Rectal smooth muscle tissue (tissue), 1 donor: Measurements from ENCODE around the gene AGR3.

Experiments used
- H3K27ac ChIP-seq: one replicate; pipeline ENCODE4 v1.7.0; 2013; ENCODE audit warnings: low read depth, low read length, inconsistent platforms
- H3K27me3 ChIP-seq: one replicate; pipeline ENCODE4 v1.7.0; 2013; ENCODE audit warnings: low read length; ENCODE audit not compliant: control insufficient read depth, insufficient read depth
- H3K36me3 ChIP-seq: one replicate; pipeline ENCODE4 v1.7.0; 2013; ENCODE audit warnings: low read length; ENCODE audit not compliant: control insufficient read depth, insufficient read depth
- H3K4me1 ChIP-seq: one replicate; pipeline ENCODE4 v1.7.0; 2013; ENCODE audit warnings: low read length; ENCODE audit not compliant: control insufficient read depth, insufficient read depth
- H3K4me3 ChIP-seq: one replicate; pipeline ENCODE4 v1.7.0; 2013; ENCODE audit warnings: low read length
- H3K9ac ChIP-seq: one replicate; pipeline ENCODE4 v1.7.0; 2013; ENCODE audit warnings: low read length

The AGR3 gene

GRCh38 chr7:16816824-16817223, 65.0 kb downstream of the AGR3 start:
- Histone ChIP-seq H3K27ac (no peak overlapping the region), H3K27me3 (no peaks in the 10 kb centered on the region), H3K36me3 (no peaks in the 10 kb centered on the region), H3K4me3 (no peak overlapping the region), H3K9ac (no peak overlapping the region), H3K4me1 (no peaks in the 10 kb centered on the region)

- Histone ChIP-seq H3K4me1 (no peaks in the 10 kb centered on the region), H3K4me3 (no peak overlapping the region), H3K9ac (no peak overlapping the region), H3K27ac (no peak overlapping the region), H3K36me3 (no peaks in the 10 kb centered on the region), H3K27me3 (no peaks in the 10 kb centered on the region)
These were observed 66.8 kb downstream of the AGR3 start for GRCh38 chr7:16815001-16815400.

- Histone ChIP-seq H3K4me1 (no peaks in the 10 kb centered on the region), H3K27me3 (no peaks in the 10 kb centered on the region), H3K9ac (no peak overlapping the region), H3K36me3 (no peaks in the 10 kb centered on the region), H3K4me3 (no peak overlapping the region), H3K27ac (no peak overlapping the region)
These were observed 68.6 kb downstream of the AGR3 start for GRCh38 chr7:16813232-16813616.

GRCh38 chr7:16812542-16813231, 69.1 kb downstream of the AGR3 start:
- no peaks in the 10 kb centered on the region for H3K36me3 ChIP-seq
- no peaks in the 10 kb centered on the region for H3K4me1 ChIP-seq
- H3K9ac ChIP-seq: no peak overlapping the region
- H3K4me3 ChIP-seq: no peak overlapping the region
- no peak overlapping the region for H3K27ac ChIP-seq
- no peaks in the 10 kb centered on the region for H3K27me3 ChIP-seq

GRCh38 chr7:16811551-16811950, 70.2 kb downstream of the AGR3 start:
- no peaks in the 10 kb centered on the region for H3K27me3 ChIP-seq
- H3K36me3 ChIP-seq: no peaks in the 10 kb centered on the region
- H3K27ac ChIP-seq: no peak overlapping the region
- H3K4me1 ChIP-seq: no peaks in the 10 kb centered on the region
- no peak overlapping the region for H3K4me3 ChIP-seq
- H3K9ac ChIP-seq: no peak overlapping the region

GRCh38 chr7:16810573-16810972, 71.2 kb downstream of the AGR3 start:
- H3K9ac ChIP-seq: no peak overlapping the region
- no peaks in the 10 kb centered on the region for H3K27me3 ChIP-seq
- no peaks in the 10 kb centered on the region for H3K36me3 ChIP-seq
- no peaks in the 10 kb centered on the region for H3K4me1 ChIP-seq
- no peak overlapping the region for H3K4me3 ChIP-seq
- H3K27ac ChIP-seq: no peak overlapping the region

GRCh38 chr7:16810112-16810511, 71.7 kb downstream of the AGR3 start:
- no peaks in the 10 kb centered on the region for H3K27me3 ChIP-seq
- no peak overlapping the region for H3K9ac ChIP-seq
- no peaks in the 10 kb centered on the region for H3K4me1 ChIP-seq
- no peak overlapping the region for H3K27ac ChIP-seq
- H3K36me3 ChIP-seq: no peaks in the 10 kb centered on the region
- H3K4me3 ChIP-seq: no peak overlapping the region
